K562 (cell line): ENCODE data around the gene IL23A. TPM values are rescaled to one million over a fixed set of nuclear protein-coding genes. Genes with fewer than 3 reads are reported as not detected.
A peak's percentile ranks its signal among the peaks of the same experiment; 100 is the strongest.

ENCODE experiments used
- ATF7 ChIP-seq: fragments of 450-650 bp; IDR thresholded peaks from 2 replicates; pipeline ENCODE4 v1.7.1; 2014; ENCODE audit warnings: mild to moderate bottlenecking, moderate library complexity
- BACH1 ChIP-seq: fragments of 200-800 bp; sonication (Bioruptor generic); IDR thresholded peaks from 2 replicates; pipeline ENCODE4 v1.6.1; 2016; ENCODE audit warnings: missing genetic modification characterization, missing compliant biosample characterization
- CHD1 ChIP-seq: fragments of 200-600 bp; sonication (generic); IDR thresholded peaks from one replicate; pipeline ENCODE4 v1.6.1; 2012; ENCODE audit warnings: mild to moderate bottlenecking, moderate library complexity, low read length, inconsistent platforms
- CREB5 ChIP-seq: fragments of 250-450 bp; sonication (Bioruptor Pico); IDR thresholded peaks from 2 replicates; pipeline ENCODE4 v1.5.0; 2020; ENCODE audit warnings: mild to moderate bottlenecking
- CXXC5 ChIP-seq: fragments of 250-450 bp; sonication (Bioruptor Pico); IDR thresholded peaks from 2 replicates; pipeline ENCODE4 v1.8.0; 2022; ENCODE audit warnings: inconsistent platforms, mild to moderate bottlenecking, moderate library complexity
- GATAD2A ChIP-seq: fragments of 450-650 bp; IDR thresholded peaks from 2 replicates; pipeline ENCODE4 v1.6.1; 2017
- HNRNPH1 ChIP-seq: fragments of 200-400 bp; formaldehyde crosslinking; optimal IDR thresholded peaks from 2 replicates; pipeline ENCODE3; 2017; ENCODE audit warnings: low read depth, mild to moderate bottlenecking, low read length, moderate library complexity
- ILK ChIP-seq: fragments of 450-650 bp; IDR thresholded peaks from 2 replicates; pipeline ENCODE4 v1.6.1; 2016; ENCODE audit warnings: missing genetic modification characterization, low read depth, mild to moderate bottlenecking, missing compliant biosample characterization, moderate library complexity, borderline replicate concordance
- JUN ChIP-seq, 2 experiments: sonication (generic) in 1 of 2; formaldehyde crosslinking in 1 of 2; IDR thresholded peaks; 2 replicates each; pipeline versions ENCODE4 v1.6.1 to v1.8.0; 2012 to 2022; ENCODE audit warnings: borderline replicate concordance in 2 of 2, mild to moderate bottlenecking in 2 of 2, improper control_type of control experiment in 1 of 2, low read depth in 1 of 2, low read length in 1 of 2, missing genetic modification reagents in 1 of 2
- LEF1 ChIP-seq: fragments of 450-650 bp; IDR thresholded peaks from 2 replicates; pipeline ENCODE4 v1.6.1; 2016; ENCODE audit warnings: mild to moderate bottlenecking
- MBD2 ChIP-seq: sonication (generic); IDR thresholded peaks from 2 replicates; pipeline ENCODE4 v1.6.1; 2016; ENCODE audit warnings: low read depth, borderline replicate concordance
- MCM3 ChIP-seq: fragments of 450-650 bp; IDR thresholded peaks from 2 replicates; pipeline ENCODE4 v1.6.1; 2016
- MEF2D ChIP-seq: conservative IDR thresholded peaks from 2 replicates; pipeline ENCODE4 v1.6.1; 2016; ENCODE audit warnings: low read depth, missing genetic modification characterization, missing compliant biosample characterization
- MTA3 ChIP-seq: fragments of 450-650 bp; formaldehyde crosslinking; IDR thresholded peaks from 2 replicates; pipeline ENCODE4 v1.6.1; 2017; ENCODE audit warnings: mild to moderate bottlenecking, borderline replicate concordance
- NFATC3 ChIP-seq: fragments of 450-650 bp; IDR thresholded peaks from 2 replicates; pipeline ENCODE4 v1.6.1; 2017; ENCODE audit warnings: mild to moderate bottlenecking
- POLR2B ChIP-seq: fragments of 450-650 bp; IDR thresholded peaks from 2 replicates; pipeline ENCODE4 v1.6.1; 2018; ENCODE audit warnings: low read depth; ENCODE audit not compliant: partially characterized antibody
- POU5F1 ChIP-seq: fragments of 150-350 bp; IDR thresholded peaks from 2 replicates; pipeline ENCODE4 v1.6.1; 2014; ENCODE audit warnings: borderline replicate concordance, low read length, low read depth, mild to moderate bottlenecking; ENCODE audit not compliant: partially characterized antibody
- SETDB1 ChIP-seq: IDR thresholded peaks from one replicate; pipeline ENCODE4 v1.6.1; 2012; ENCODE audit warnings: low read length, control low read depth, inconsistent platforms
- STAG1 ChIP-seq: sonication (generic); formaldehyde crosslinking; IDR thresholded peaks from 2 replicates; pipeline ENCODE4 v1.5.0; 2020; ENCODE audit warnings: missing genetic modification reagents, borderline replicate concordance
- TRIM24 ChIP-seq, 2 experiments: fragments of 450-650 bp; IDR thresholded peaks; 2 replicates each; pipeline ENCODE4 v1.6.1; 2016
- ZBTB49 ChIP-seq: sonication (generic); formaldehyde crosslinking; IDR thresholded peaks from 2 replicates; pipeline ENCODE4 v1.8.0; 2022; ENCODE audit warnings: missing genetic modification reagents, mild to moderate bottlenecking, borderline replicate concordance
- ZBTB7A ChIP-seq: IDR thresholded peaks from 2 replicates; pipeline ENCODE4 v1.6.1; 2011; ENCODE audit warnings: low read depth, mild to moderate bottlenecking, low read length, moderate library complexity, borderline replicate concordance; ENCODE audit not compliant: control insufficient read depth
- ZNF197 ChIP-seq: fragments of 200-800 bp; sonication (Bioruptor generic); IDR thresholded peaks from 2 replicates; pipeline ENCODE4 v1.6.1; 2016; ENCODE audit warnings: low read depth, missing genetic modification characterization, missing compliant biosample characterization
- ZNF584 ChIP-seq: fragments of 200-800 bp; sonication (Bioruptor generic); IDR thresholded peaks from 2 replicates; pipeline ENCODE4 v1.6.1; 2016; ENCODE audit warnings: low read depth, mild to moderate bottlenecking, missing genetic modification characterization, missing compliant biosample characterization
- ZNF655 ChIP-seq: fragments of 250-450 bp; sonication (Bioruptor Pico); IDR thresholded peaks from 2 replicates; pipeline ENCODE4 v1.5.0; 2021
- ZSCAN32 ChIP-seq: fragments of 450-650 bp; formaldehyde crosslinking; IDR thresholded peaks from 2 replicates; pipeline ENCODE4 v1.4.0; 2020; ENCODE audit warnings: mild to moderate bottlenecking, moderate library complexity
- polyA plus RNA-seq, 8 experiments: library from polyadenylated mRNA; depleted of rRNA in 4 of 8; stranded (reverse) in 5 of 8; unstranded in 3 of 8; fragments of >200 nt; fragmentation: Nextera tagmentation in 2 of 8; fragmentation: Illumina TruSeq in 1 of 8; extraction: Ambion mirVana in 2 of 8; extraction: Trizol in 1 of 8; gene quantifications; 2 replicates each; pipeline versions ENCODE4 v1.2.1 to v1.2.3, GENCODE V29; 2011 to 2014; ENCODE audit warnings: inconsistent platforms in 1 of 8, missing spikeins in 1 of 8
- total RNA-seq, 7 experiments: library from RNA; depleted of rRNA in 6 of 7; stranded (reverse); fragments of >200 nt in 6 of 7; fragmentation: Illumina TruSeq in 2 of 7; extraction: Trizol in 2 of 7; gene quantifications; 2 replicates each; pipeline versions ENCODE4 v1.2.1 to v1.2.3, GENCODE V29; 2011 to 2021; ENCODE audit warnings: low replicate concordance in 1 of 7

IL23A gene
- total and polyA plus RNA-seq, 9 of the 15 experiments (the other 6 are each of a cell fraction or from before 2014, with no cell fraction given) = 4.4 to 37.2 (median 9.6) TPM

GRCh38 chr12:56337753-56338251 is 882 bp upstream of the IL23A start (continued):
- TF ChIP-seq MEF2D (tag) = 0 out of 2 replicates have a peak, but pooled peaks have one; percentile 17
- TF ChIP-seq MBD2 = no peak
- TF ChIP-seq ZBTB49 (CRISPR knock-in tag) = 0 out of 2 replicates have a peak, but pooled peaks have one; percentile 50
- no peak for TF ChIP-seq SETDB1
- no peak for TF ChIP-seq HNRNPH1
- TF ChIP-seq NFATC3 = no peak
- no peak for TF ChIP-seq STAG1 (CRISPR knock-in tag)
- no peak for TF ChIP-seq MCM3
- peak; percentile 76 for TF ChIP-seq CXXC5 (CRISPR knock-in tag)
- no peak for TF ChIP-seq GATAD2A
- TF ChIP-seq ZNF584 (CRISPR knock-in tag) = peak; percentile 83
- peak; percentile 62; the same call in 1 of the 2 replicates for TF ChIP-seq JUN (IDR thresholded peaks at IDR 0.05; ENCODE audit: borderline replicate concordance, low read depth, low read length)
- TF ChIP-seq JUN (CRISPR knock-in tag; IDR thresholded peaks at IDR 0.05; ENCODE audit: borderline replicate concordance) = no peak
- peak; percentile 79 for TF ChIP-seq ZSCAN32 (CRISPR knock-in tag)
- no peak for TF ChIP-seq ILK (tag)
- no peak for TF ChIP-seq CHD1
- TF ChIP-seq LEF1 = no peak
- TF ChIP-seq CREB5 = no peak
- TF ChIP-seq ZBTB7A = peak; percentile 26; the same call in 1 of the 2 replicates
- no peak for TF ChIP-seq POLR2B
- TF ChIP-seq ZNF197 (CRISPR knock-in tag) = peak; percentile 86; the same call in 1 of the 2 replicates
- TF ChIP-seq ZNF655 (CRISPR knock-in tag) = no peak
- no peak for TF ChIP-seq POU5F1
- TF ChIP-seq TRIM24 (IDR thresholded peaks at IDR 0.05) = peak; percentile 87
- TF ChIP-seq ATF7 = peak; percentile 92
- peak; percentile 81 for TF ChIP-seq BACH1
- 0 out of 2 replicates have a peak, but pooled peaks have one; percentile 49 for TF ChIP-seq MTA3
